Natural killer cell (primary cell): ENCODE results near the gene OLFML2A. TPM values are rescaled to one million over a fixed set of nuclear protein-coding genes. Genes with fewer than 3 reads are reported as not detected.

Experiments used
- ATAC-seq, 3 donors: fragments of 150-1000 bp in 2 of 3; fragments of 200-7000 bp in 1 of 3; cut with Tn5 transposase; 1 replicate in 1 of 3; 2 replicates in 2 of 3; pipeline ENCODE4 v1.10.0; 2021; ENCODE audit warnings: mild to moderate bottlenecking in 2 of 3, moderate library complexity in 2 of 3
- DNase-seq, 2 donors: peaks; one replicate each; pipeline versions ENCODE4 v3.0.0 to v3.0.0-alpha.2; 2013 to 2021; ENCODE audit warnings: mixed read lengths in 1 of 2
- H3K27ac ChIP-seq: one replicate; pipeline ENCODE4 v1.5.1; 2013; ENCODE audit warnings: mild to moderate bottlenecking, low read length
- H3K27me3 ChIP-seq: one replicate; pipeline ENCODE4 v1.6.1; 2013; ENCODE audit warnings: low read length; ENCODE audit not compliant: control insufficient read depth, insufficient read depth
- H3K36me3 ChIP-seq: one replicate; pipeline ENCODE4 v1.6.1; 2013; ENCODE audit warnings: low read length; ENCODE audit not compliant: control insufficient read depth, insufficient read depth
- H3K4me1 ChIP-seq: one replicate; pipeline ENCODE4 v1.6.1; 2013; ENCODE audit warnings: low read length; ENCODE audit not compliant: control insufficient read depth, insufficient read depth
- H3K4me3 ChIP-seq: one replicate; pipeline ENCODE4 v1.5.1; 2013; ENCODE audit warnings: low read length
- H3K9me3 ChIP-seq: one replicate; pipeline ENCODE4 v1.6.1; 2013; ENCODE audit warnings: low read length; ENCODE audit not compliant: control insufficient read depth, insufficient read depth
- H3K27ac Mint-ChIP-seq, 2 donors: one replicate each; pipeline ENCODE4 v1.8.0; 2022; ENCODE audit warnings: mild to moderate bottlenecking in 2 of 2, mixed read lengths in 2 of 2, moderate library complexity in 1 of 2
- H3K27me3 Mint-ChIP-seq, 2 donors: one replicate each; pipeline ENCODE4 v1.8.0; 2022; ENCODE audit warnings: low read depth in 2 of 2, mixed read lengths in 2 of 2
- H3K36me3 Mint-ChIP-seq: one replicate; pipeline ENCODE4 v1.8.0; 2022; ENCODE audit warnings: mixed read lengths
- H3K4me1 Mint-ChIP-seq, 2 donors: one replicate each; pipeline ENCODE4 v1.8.0; 2022; ENCODE audit warnings: mixed read lengths in 2 of 2
- H3K4me3 Mint-ChIP-seq: one replicate; pipeline ENCODE4 v1.8.0; 2022; ENCODE audit warnings: mild to moderate bottlenecking, moderate library complexity, mixed read lengths
- H3K9me3 Mint-ChIP-seq, 2 donors: one replicate each; pipeline ENCODE4 v1.8.0; 2022; ENCODE audit warnings: mixed read lengths in 2 of 2
- WGBS: methylation state at CpG from one replicate; pipeline ENCODE4 v1.1.7; 2013; ENCODE audit warnings: missing lambda C conversion rate; ENCODE audit not compliant: insufficient coverage; 5-methylcytosine and 5-hydroxymethylcytosine counted together
- intact Hi-C: fragments of 100-400 bp; cut with micrococcal nuclease; formaldehyde crosslinking; loops from one replicate; pipeline ENCODE4 v1.14.2; 2022
- total RNA-seq, 4 donors: library from RNA; stranded (reverse); fragments of 120-200 nt in 1 of 4; gene quantifications; one replicate each; pipeline versions ENCODE4 v1.2.3 to v1.2.4, GENCODE V29; 2013 to 2022
- TF ChIP-seq, protein P1 (sequence below): fragments of 200-600 bp; IDR thresholded peaks from one replicate; pipeline ENCODE4 v1.8.0; 2022; ENCODE audit warnings: antibody characterized with exemption

The OLFML2A gene
- total RNA-seq, 3 donors from 2014 or later (not counting 1 experiment from before 2014, with no cell fraction given): not detected

DNA sequence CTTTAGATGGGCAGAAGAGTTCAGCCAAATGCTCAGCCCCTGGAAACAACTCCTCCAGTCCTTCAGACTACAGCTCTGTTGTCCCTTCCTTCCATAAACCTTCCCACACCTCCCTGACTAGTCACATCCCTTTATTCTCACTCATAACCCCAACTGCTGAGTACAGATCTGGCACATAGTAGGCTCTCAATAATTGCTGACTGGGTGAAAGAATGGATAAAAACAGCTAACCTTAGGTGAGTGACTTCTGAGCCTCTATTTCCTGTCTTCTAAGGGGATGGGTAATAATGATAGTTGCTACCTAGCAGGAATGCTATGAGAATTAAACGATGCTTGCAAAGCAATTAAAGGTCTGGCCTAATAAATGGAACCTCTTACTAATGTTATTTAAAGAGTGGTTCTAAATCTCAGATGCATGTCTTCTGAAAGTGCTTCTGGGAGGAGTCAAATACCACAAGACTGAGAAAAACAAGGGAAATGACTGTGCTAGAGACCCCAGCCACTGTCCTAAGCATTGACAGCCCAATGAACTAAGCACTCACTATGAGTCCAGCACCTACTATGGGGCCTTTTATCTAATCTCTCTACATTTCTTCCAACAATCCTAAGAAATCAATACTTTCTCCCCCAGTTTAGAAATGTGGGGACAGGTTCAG is 3.3 kb upstream of the OLFML2A start:
- 100% methylated on average over 1 of the region's 1 CpG for WGBS
- Mint-ChIP-seq H3K4me1 (peaks cover 46% of the 10 kb centered on the region in 2 donors), H3K4me3 (peak overlapping the region; percentile 55), H3K9me3 (no peaks in the 10 kb centered on the region), H3K27ac (no peak overlapping the region), H3K36me3 (no peaks in the 10 kb centered on the region), H3K27me3 (peaks cover 34 to 44% of the 10 kb centered on the region in 2 donors)
- no peaks in the 10 kb centered on the region for H3K9me3 ChIP-seq
- H3K4me1 ChIP-seq: peaks cover 31% of the 10 kb centered on the region
- DNase-seq: no peak
- ATAC-seq: no peak
- H3K4me3 ChIP-seq: no peak overlapping the region
- H3K27ac ChIP-seq: no peak overlapping the region
- no peaks in the 10 kb centered on the region for H3K36me3 ChIP-seq
- TF ChIP-seq, protein P1, sequence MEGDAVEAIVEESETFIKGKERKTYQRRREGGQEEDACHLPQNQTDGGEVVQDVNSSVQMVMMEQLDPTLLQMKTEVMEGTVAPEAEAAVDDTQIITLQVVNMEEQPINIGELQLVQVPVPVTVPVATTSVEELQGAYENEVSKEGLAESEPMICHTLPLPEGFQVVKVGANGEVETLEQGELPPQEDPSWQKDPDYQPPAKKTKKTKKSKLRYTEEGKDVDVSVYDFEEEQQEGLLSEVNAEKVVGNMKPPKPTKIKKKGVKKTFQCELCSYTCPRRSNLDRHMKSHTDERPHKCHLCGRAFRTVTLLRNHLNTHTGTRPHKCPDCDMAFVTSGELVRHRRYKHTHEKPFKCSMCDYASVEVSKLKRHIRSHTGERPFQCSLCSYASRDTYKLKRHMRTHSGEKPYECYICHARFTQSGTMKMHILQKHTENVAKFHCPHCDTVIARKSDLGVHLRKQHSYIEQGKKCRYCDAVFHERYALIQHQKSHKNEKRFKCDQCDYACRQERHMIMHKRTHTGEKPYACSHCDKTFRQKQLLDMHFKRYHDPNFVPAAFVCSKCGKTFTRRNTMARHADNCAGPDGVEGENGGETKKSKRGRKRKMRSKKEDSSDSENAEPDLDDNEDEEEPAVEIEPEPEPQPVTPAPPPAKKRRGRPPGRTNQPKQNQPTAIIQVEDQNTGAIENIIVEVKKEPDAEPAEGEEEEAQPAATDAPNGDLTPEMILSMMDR: no peak
- H3K27me3 ChIP-seq: peaks cover 26% of the 10 kb centered on the region
- intact Hi-C loops: loop anchor here (1.0 to 5.0 kb wide), 4 partner anchors 80 to 601 kb away; partner anchors contain the start of gene WDR38

DNA sequence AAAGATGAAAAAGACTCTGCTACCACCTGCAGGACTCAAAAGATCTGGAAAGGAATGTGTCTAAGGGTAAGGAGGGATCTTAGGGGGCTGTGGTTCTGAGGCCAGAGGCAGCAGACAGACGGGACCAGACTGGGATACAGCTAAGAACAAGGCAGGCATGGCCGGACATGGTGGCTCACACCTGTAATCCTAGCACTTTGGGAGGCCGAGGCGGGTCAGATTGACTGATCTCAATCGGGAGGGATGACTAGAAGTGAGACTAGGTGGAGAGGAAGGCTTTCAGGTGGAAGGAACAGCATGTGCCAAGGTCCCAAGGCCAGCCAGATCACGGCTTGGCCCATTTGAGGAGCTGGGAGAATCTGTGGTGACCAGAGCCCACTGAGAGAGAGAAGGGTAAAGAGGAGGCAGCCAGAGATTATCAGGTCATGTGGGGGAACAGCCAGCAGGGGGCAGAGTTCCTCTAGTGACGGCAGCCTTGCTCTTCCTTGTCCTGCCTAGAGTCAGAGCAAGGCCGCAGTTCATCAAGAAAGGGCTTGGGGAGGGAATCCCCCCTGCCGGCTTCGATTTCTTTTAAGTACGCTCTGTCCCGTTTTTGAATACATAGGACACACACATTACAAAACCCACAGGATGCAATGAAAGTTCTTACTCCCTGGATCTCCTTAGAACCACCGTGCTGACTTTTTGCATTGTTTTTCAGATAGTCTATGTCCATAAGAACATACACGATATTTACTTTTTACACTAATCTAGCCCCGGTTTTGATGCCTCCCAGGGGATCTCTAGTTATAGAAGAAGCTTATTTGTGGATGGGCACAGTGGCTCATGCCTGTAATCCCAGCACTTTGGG is 2.6 kb upstream of the OLFML2A start:
- ATAC-seq (peak in 2 of 3 donors; percentile 18 to 27), DNase-seq (peak; percentile 77 to 90)
- H3K36me3 ChIP-seq: no peaks in the 10 kb centered on the region
- Mint-ChIP-seq H3K27me3 (peaks cover 27 to 43% of the 10 kb centered on the region in 2 donors), H3K4me1 (peaks cover 45 to 46% of the 10 kb centered on the region in 2 donors), H3K27ac (no peak overlapping the region), H3K9me3 (no peaks in the 10 kb centered on the region), H3K4me3 (peak overlapping the region; percentile 69), H3K36me3 (no peaks in the 10 kb centered on the region)
- intact Hi-C loops: loop anchor here (1.0 to 5.0 kb wide), 4 partner anchors 79 to 600 kb away; partner anchors contain the start of gene WDR38
- H3K4me1 ChIP-seq: peaks cover 31% of the 10 kb centered on the region
- H3K27me3 ChIP-seq: peaks cover 21% of the 10 kb centered on the region
- no peak overlapping the region for H3K27ac ChIP-seq
- H3K9me3 ChIP-seq: no peaks in the 10 kb centered on the region
- TF ChIP-seq, protein P1: peak; percentile 68
- 41% methylated on average over 13 of the region's 15 CpGs for WGBS
- H3K4me3 ChIP-seq: no peak overlapping the region

DNA sequence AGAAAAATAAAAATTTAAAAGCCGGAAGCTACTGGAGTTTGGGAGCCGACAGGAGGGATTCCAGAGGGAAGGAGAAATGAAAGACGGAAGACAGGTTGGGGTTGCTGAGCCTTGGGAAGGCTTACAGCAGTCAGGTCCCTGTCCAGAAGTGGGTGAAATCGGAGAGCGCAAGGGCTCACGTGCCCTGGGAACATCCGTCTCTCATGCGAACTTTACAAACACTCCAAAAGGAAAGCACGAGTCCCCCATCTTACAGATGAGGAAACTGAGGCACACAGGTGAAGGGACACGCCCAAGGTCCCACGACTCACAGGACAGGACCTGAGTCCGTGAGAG is 347 bp upstream of the OLFML2A start:
- peaks cover 14 to 28% of the 10 kb centered on the region in 2 donors for H3K27me3 Mint-ChIP-seq
- H3K4me1 Mint-ChIP-seq: peaks cover 28 to 30% of the 10 kb centered on the region in 2 donors
- WGBS: 38% methylated on average over 12 of the region's 12 CpGs
- H3K36me3 Mint-ChIP-seq: no peaks in the 10 kb centered on the region
- Histone ChIP-seq H3K27me3 (peaks cover 9% of the 10 kb centered on the region), H3K27ac (no peak overlapping the region), H3K4me1 (peaks cover 16% of the 10 kb centered on the region), H3K9me3 (no peaks in the 10 kb centered on the region), H3K4me3 (no peak overlapping the region), H3K36me3 (no peaks in the 10 kb centered on the region)
- DNase-seq (no peak), ATAC-seq (no peak)
- no peaks in the 10 kb centered on the region for H3K9me3 Mint-ChIP-seq
- TF ChIP-seq, protein P1: no peak
- H3K4me3 Mint-ChIP-seq: peak overlapping the region; percentile 82
- intact Hi-C loops: no loop called here
- H3K27ac Mint-ChIP-seq: no peak overlapping the region
